Measurements from ENCODE around the gene STX3.

- TF ChIP-seq CTCF (conservative IDR thresholded peaks at IDR 0.05; ENCODE audit: low read length): no peak
- TF ChIP-seq EZH2phosphoT487 (IDR thresholded peaks at IDR 0.05; ENCODE audit: borderline replicate concordance, low read depth, low read length): no peak
Observed at GRCh38 chr11:59769111-59769510, 13.9 kb downstream of the STX3 start.

Data from OCI-LY7 (cell line).